ENCODE measurements around the gene CPA4.
"Not testable (repeated sequence)": the region's sequence is repeated elsewhere in the genome, so short reads cannot be mapped to it uniquely, and the experiment has no call there.

DNA sequence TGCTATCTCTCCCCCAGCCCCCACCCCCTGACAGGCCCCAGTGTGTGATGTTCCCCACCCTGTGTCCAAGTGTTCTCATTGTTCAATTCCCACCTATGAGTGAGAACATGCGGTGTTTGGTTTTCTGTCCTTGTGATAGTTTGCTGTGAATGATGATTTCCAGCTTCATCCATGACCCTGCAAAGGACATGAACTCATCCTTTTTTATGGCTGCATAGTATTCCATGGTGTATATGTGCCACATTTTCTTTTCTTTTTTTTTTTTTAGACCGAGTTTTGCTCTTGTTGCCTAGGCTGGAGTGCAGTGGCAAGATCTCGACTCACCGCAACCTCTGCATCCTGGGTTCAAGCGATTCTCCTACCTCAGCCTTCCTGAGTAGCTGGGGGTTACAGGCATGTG lies 44.1 kb upstream of the CPA4 start:
- TF ChIP-seq, protein P1, sequence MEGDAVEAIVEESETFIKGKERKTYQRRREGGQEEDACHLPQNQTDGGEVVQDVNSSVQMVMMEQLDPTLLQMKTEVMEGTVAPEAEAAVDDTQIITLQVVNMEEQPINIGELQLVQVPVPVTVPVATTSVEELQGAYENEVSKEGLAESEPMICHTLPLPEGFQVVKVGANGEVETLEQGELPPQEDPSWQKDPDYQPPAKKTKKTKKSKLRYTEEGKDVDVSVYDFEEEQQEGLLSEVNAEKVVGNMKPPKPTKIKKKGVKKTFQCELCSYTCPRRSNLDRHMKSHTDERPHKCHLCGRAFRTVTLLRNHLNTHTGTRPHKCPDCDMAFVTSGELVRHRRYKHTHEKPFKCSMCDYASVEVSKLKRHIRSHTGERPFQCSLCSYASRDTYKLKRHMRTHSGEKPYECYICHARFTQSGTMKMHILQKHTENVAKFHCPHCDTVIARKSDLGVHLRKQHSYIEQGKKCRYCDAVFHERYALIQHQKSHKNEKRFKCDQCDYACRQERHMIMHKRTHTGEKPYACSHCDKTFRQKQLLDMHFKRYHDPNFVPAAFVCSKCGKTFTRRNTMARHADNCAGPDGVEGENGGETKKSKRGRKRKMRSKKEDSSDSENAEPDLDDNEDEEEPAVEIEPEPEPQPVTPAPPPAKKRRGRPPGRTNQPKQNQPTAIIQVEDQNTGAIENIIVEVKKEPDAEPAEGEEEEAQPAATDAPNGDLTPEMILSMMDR (IDR thresholded peaks at IDR 0.05), result not testable (repeated sequence)
- not testable (repeated sequence) for TF ChIP-seq POLR2A (IDR thresholded peaks at IDR 0.05)
